NCI-H1694 (cell line): Measurements from ENCODE around the gene SYCE3.
A peak's percentile ranks its signal among the peaks of the same experiment; 100 is the strongest.

Experiments used
- DNase-seq: peaks from one replicate; lab custom pipeline; 2025; lab: John Stamatoyannopoulos, UW

Gene SYCE3

DNA sequence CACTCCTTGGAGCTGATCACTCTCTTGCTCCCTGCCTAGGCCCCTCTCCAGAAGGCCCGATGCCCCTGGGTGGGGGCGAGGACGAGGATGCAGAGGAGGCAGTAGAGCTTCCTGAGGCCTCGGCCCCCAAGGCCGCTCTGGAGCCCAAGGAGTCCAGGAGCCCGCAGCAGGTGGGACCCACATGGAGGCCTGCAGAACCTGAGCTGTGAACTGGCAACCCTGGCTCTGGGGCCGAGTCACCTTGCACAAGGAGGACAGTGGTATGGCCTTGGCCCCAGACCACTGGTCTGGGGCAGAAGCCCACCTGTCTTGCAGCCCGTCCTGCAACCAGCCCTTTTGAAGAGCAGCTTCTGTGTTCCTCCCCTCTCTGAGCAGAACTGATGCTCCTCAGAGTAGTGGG, 43.6 kb downstream of the SYCE3 start:
- no peak for DNase-seq

DNA sequence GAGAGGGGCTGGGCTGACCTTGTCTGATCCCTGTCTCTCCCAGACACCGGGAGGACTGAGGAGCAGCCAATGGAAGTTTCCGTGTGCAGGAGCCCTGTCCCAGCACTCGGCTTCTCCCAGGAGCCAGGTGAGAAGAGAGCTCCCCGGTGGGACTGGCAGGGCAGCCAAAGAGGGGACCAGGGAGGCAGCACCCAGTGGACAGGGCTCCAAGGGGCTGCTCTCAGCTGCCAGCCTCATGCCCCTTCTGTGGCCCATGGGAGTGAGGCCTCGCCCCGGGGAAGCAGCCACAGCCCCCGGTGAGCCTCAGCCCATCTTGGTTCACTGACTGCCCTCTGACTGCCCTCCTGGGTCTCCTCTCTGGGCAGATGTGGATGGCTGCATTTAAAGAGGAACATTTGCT, 44.1 kb downstream of the SYCE3 start:
- DNase-seq = no peak

DNA sequence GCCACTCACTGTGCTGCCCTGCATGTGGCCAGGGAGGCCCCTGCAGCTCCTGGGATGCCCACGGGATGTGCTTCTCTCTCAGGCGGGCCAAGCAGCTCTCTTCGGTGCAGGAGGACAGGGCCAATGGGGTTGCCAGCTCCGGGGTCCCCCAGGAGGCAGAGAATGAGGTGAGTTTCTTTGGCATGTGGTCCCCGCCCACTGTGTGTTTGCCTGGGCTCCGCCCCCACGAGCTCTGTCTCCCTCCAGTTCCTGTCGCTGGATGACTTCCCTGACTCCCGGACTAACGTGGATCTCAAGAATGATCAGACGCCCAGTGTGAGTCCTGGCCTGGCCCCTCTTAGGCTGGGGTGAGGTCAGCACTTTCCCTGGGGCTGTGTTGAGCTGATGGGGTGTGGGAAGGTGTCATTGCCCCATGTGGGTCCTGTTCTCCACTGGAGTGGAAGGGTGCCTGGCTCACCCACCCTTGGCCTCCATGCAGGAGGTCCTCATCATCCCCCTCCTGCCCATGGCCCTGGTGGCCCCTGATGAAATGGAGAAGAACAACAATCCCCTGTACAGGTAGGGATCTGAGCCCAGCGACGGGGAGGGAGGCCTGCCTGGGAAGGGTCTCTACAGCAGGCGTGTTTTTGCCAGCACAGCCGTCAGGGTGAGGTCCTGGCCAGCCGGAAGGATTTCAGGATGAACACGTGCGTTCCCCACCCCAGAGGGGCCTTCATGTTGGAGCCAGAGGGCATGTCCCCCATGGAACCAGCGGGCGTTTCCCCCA, 45.0 kb downstream of the SYCE3 start:
- no peak for DNase-seq

DNA sequence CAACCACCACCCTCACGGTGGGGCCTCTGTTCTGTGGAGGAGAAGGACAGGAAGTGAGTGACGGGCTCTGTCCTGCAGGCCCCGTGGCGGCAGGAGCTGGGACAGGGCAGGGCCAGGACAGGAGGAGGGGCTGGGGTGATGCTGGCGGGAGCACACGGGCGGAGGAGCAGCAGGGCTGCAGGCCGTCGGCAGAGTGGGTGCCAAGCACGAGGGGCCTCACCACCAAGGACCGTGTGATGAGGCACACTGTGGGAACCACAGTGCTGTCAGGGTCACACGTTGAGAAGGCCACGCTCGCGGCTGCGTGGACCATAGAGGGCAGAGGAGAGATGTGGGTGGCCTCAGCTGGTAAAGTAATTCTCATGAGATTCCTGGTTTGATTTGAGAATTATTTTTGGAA, 45.8 kb downstream of the SYCE3 start:
- no peak for DNase-seq

DNA sequence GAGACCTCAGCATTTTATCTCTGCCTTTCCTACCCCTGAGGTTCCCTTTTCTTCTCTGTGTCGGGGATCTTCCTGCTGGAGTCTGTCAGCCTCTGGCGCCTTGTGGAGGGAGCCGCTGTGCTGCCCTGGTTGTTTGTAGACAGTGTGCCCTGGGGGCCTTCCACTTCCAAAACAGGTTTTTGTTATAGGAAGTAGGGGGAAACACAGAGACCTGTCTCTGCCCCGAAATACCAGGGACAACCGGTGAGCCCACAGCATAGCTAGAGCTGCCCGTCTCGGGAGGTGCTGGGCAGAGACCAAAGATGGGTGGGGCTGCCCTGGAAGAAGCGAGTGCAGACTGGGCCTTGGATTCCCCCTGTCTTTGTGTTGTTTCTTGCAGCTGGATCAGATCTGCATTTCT, 46.7 kb downstream of the SYCE3 start:
- no peak for DNase-seq

DNA sequence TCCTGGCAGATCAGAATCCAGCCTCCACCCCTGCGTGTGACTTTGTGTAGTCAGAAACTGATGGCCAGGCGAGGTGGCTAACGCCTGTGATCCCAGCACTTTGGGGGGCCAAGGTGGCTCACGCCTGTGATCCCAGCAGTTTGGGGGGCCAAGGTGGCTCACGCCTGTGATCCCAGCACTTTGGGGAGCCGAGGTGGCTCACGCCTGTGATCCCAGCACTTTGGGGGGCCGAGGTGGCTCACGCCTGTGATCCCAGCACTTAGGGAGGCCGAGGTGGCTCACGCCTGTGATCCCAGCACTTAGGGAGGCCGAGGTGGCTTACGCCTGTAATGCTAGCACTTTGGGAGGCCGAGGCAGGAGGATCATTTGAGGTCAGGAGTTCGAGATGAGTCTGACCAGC, 49.5 kb downstream of the SYCE3 start:
- no peak for DNase-seq

DNA sequence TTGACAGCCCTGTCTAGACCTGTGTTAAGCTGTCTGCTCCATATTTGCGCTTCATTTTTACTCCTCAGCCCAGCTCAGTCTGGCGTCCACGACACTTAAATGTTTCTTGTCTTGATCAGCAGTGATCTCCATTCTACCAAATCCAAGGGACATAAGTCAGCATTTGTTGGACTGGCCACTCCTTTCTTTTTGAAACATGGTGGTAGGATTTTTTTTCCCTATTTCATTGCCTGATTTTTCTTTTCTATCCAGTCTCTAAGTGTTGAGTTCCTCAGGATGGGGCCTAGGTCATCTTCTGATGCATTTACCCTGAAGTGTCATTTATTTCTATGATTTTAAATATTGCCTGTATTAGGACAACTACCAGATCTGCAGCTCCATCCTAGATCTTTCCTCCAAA, 53.8 kb downstream of the SYCE3 start:
- DNase-seq = no peak

DNA sequence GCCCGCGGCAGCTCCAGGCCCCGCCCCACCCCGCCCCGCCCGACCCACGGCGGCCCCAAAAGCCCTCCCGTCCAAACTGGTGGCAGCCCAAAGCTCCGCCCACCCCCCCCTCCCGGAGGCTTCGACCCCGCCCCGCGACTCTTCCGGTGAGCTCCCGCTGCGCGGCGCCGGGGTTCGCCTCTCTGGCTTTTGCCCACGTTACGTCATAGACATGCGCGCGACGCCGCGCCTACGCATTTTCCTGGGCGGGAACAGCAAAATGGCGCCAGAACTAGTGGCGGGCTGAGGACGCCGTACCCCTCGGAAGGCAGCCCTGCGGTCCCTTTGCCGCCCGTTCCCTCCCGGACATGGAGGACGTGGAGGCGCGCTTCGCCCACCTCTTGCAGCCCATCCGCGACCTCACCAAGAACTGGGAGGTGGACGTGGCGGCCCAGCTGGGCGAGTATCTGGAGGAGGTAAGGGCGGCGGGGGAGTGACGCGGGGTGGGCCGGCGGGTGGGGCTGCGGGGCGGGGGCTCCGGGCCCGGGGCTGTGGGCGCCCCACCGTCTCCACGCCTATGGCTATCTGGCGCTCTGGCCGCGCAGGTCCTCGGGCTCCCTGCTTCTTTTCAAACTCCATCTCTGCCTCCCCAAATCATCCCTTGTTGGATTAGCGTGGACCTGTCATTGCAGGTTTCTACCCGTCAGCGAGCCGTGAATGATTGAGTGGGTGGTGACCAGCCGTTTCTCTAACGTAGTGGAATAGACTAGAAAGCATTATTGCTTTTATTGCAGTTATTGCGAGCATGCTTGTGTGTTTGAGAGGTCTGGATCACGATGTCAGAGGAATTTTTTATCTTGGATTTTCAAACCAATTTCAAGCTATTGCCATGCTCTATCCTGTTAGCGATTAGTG, 54.5 kb downstream of the SYCE3 start, which contains the start of gene NCAPH2:
Gene NCAPH2, plus strand, starts transcription at position 234 of the 894 bp plus-strand sequence. Its CDS starts 114 bp downstream, at position 348.
- peak; percentile 93 for DNase-seq

DNA sequence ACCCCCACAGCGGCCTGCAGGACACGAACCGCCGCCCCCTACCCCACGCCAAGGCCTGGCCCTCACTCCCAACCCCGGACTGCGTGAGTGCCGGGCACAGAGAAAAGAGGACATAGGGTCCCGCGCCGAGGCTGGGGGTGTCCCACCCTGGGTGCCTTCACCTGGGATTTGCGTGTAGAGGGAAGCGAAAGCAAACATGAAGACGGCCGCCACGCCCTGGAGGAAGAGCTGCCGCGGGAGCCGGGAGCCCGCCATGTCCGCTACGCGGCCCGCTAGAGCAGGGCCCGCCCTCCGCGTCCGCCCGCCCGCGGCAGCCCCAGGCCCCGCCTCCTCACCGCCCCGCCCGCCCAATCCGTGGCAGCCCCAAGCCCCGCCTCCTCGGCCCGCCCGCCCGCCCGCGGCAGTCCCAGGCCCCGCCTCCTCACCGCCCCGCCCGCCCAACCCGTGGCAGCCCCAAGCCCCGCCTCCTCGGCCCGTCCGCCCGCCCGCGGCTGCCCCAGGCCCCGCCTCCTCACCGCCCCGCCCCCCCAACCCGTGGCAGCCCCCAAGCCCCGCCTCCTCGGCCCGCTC, 55.2 kb downstream of the SYCE3 start, which contains the start of gene LMF2:
Gene LMF2, minus strand, starts transcription at position 282 of the 570 bp plus-strand sequence. Its CDS starts 27 bp downstream, at position 255.
- DNase-seq = peak; percentile 79

DNA sequence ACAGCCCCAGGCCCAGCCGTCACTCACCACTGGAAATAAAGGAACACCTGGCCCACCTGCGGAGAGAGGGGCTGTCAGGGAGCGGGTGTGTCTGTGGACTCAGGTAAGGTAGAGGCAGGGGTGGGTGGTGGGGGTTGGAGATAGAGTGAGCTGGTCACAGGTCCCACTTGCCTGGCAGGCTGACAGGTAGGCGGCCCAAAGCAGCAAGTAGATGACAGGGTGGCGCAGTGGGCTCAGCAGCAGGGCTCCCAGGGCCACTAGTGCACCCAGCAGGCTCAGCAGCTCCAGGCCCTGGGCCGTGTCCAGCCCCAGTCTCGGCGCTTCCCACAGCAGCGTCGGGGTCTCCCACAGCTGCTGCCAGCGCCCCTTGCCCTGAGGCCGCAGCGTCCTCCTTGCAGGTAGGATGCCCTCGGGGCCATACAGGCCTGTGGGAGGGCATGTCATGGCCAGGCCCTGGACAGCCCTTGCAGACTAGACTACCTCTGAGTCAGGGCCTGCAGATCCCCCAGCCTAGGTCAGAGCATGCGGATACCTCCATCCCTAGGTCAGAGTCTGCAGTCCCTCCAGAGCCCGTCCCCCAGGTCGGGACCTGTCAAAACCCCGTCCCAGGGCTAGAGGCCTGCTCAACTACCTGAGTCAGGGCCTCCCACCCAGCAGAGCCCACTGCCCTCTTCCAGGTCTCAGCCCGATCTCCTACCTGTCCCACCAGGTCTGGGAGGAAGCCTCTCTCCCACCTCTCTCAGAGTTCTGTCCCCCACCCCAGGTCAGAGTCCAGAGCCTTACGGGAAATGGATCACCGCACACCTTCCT, 55.9 kb downstream of the SYCE3 start:
- DNase-seq = peak; percentile 60

DNA sequence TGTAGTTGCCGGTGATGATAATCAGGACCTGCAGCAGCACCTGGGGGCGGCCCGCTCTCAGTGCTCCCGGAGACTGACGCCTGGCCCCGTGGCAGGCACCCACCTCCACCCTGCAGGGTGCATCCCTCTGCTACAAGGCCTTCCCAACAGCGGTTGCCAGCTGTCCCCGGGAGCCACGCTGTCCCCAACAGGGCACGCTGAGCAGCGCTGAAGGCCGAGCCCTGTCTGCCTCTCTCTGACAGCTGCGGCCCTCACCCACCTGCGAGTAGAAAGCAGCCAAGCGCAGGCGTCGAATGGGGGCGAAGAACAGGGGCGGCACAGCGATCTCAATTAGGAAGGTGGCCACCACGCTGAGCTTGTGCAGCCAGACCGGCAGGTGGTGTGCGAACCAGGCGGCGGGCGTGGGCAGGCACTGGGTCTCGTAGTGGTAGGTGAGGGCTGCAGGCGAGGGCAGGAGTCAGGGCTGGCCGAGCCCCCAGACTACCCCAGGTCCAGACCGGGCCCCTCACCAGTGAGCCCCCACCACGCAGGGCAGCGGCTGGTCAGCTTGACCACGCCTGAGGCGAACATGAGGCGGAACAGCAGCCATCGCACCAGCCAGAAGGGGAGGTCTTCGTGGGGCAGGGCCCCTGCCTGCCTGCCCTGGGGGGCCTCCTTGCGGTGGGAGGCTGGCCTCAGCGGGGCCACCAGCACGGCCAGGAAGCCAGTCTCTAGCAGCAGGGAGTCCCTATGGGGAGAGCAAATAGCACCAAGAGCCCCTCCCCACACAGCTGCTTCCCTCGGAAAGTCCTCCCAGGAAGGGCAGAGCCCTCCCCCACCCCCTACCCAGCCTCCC, 56.7 kb downstream of the SYCE3 start:
- DNase-seq = peak; percentile 60

DNA sequence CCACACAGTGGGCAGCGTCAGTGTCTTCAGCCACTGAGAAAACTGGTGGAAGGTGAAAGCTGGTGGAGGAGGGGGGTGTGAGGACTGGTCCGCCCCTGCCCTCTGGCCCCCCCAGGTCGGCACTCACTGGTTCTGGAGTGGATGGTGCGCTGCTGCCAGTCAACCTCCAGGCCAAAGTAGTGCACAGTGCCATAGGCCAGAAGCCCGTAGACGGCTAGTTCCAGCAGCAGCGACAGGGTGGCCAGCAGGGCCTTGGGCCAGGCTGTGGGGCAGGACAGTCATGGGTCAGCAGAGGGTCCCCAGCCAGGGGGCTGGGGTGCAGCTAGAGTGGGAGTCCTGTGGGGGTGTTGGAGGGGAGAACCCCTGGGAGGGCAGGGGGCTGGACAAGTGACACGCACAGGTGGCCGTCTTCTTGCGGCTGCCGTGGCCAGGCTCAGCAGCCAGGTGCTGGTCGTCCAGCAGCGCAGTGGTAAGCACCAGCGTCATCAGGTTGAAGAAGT, 57.4 kb downstream of the SYCE3 start:
- DNase-seq = no peak

DNA sequence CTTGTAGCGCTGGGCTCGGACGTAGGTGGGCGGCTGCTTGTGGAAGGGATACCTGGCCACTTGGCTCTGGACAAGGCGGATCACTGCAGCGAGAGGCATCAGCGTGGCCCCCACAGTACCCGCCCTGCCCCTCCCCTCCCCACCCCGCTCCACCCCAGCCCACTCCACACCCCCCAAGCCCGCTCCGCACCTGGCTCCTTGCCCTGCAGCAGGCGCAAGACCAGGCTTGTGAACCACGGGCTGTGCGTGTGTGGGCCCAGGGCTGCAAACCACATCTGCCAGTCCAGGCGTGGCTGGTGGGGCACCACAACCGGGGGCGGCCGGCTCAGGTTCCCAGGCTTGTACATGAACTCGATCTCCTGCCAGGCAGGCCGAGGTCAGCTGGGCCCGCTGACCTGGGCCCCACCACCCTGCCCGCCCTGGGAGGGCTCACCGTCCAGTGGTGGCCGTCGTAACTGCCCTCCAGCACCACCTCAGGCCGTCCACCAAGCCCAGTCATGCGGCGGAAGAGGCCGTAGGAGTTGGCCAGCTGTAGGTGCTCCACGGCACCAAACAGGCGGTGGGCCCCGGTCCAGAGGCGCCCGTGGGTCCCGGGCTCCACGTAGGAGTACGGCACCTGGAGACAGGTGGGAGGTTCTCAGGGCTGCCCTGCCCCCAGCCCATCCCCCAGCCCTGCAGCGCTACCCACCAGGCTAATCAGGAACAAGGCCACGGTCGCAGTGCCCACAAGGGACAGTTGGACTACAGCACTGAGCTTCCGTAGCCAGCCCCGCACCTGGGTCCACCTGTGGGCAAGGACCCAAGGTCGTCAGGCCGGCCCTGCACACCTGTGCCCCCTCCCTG, 58.1 kb downstream of the SYCE3 start:
- no peak for DNase-seq

DNA sequence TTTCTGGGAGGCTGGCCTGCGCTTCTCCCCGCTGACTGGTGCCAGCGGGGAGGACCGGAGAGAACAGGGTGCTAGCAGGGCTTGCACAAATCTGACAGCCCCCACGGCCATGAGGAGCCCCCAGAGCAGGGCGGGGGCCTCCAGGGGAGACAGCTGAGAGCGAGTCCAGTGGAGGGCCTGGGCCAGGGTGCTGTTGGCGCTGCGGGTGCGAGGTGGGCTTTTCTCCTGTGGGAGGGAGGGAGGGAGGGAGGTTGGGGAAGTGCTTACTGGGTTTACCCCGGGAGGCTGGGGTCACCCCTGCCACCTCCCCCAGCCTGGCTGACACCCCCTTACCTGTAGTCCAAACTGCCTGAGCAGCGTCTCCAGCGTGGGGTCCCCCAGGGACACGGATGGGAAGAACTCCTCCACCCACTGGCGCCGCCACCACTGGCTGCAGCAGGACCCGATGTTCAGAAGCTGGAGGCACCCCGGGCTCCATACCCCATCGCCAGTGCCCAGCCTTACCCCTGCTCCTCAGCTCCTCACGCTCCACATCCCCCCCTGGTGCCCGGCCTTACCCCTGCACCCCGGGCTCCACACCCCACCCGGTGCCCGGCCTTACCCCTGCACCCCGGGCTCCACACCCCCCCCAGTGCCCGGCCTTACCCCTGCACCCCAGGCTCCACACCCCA, 59.1 kb downstream of the SYCE3 start:
- DNase-seq = no peak

DNA sequence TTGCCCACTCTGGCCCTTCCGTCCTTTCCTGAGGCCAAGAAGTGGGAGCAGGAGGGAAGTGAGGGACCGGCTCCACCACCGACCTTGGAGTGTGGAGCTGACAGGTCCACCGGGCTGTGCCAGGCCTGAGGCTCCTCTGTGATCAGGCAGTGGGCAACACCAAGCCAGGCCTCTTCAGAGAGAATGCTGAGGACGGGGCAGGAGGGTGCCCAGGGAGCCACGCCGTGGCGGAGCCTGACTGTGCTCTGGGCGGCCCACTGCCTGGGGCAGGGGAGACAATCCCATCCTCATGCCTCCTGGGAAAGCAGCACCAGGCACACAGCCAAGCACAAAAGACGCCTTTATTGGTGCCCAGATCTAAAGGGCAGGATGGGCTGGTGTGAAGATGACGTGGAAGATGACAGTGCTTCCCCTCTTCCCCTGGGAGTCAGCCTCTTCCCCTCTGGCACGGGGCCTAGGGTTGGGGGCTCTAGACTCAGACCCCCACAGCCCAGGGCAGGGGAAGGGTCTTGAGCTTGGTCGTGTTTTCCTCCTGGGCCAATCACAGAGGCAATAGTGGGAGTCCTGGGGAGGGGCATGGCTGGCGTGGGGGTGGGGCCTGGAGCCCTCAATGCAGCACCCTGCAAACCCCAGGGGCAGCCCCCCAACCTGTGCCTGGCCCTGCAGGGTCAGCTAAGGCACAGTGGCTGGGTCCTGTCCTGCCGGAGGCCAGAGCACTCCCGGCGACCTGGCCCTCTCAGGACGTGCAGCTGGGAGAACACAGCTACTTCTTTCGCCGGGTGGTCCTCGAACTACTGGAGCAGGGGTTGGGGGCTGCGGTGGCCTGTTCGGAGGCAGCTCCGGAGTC, 59.9 kb downstream of the SYCE3 start:
- DNase-seq = no peak

DNA sequence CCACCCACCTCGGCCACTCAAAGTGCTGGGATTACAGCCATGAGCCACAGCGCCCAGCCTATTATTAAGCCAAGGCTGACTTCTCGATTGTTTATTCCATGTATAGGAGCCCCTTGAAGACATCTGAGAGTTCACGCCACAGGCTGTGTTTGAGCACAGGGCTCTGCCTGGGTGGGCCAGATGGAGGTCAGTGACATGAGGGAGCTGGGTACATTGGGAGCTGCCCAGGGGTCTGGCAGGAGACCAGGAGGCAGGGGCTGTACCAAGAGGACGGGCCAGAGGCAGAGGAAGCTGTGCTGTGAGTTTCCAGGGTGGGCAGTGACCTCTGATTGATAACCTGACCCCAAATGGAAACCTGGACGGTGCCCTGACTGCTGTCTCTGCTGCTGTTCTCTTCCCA, 60.6 kb downstream of the SYCE3 start:
- DNase-seq = no peak
